Activated CD8-positive, alpha-beta T cell treated with anti-CD3 and anti-CD28 coated beads for 36 hours (primary cell): ENCODE measurements around the gene ELMOD2. TPM values are rescaled to one million over a fixed set of nuclear protein-coding genes. Genes with fewer than 3 reads are reported as not detected.

Experiments
- ATAC-seq: fragments of 200-7000 bp; cut with Tn5 transposase; one replicate; pipeline ENCODE4 v1.10.0; 2021; ENCODE audit warnings: mild to moderate bottlenecking, moderate library complexity
- CTCF ChIA-PET: fragments of 350-600 bp; sonication (Branson Sonifier 250); formaldehyde crosslinking; loops from one replicate; lab custom pipeline; 2021; ENCODE audit warnings: antibody characterized with exemption; lab: Charles Lee
- POLR2A ChIA-PET: fragments of 350-600 bp; sonication (Branson Sonifier 250); formaldehyde crosslinking; loops from one replicate; lab custom pipeline; 2021; ENCODE audit warnings: antibody characterized with exemption; lab: Charles Lee
- DNase-seq: peaks from one replicate; pipeline ENCODE4 v3.0.0-alpha.2; 2020
- H3K27ac Mint-ChIP-seq: one replicate; pipeline ENCODE4 v1.8.0; 2021; ENCODE audit warnings: mild to moderate bottlenecking, mixed read lengths
- H3K27me3 Mint-ChIP-seq: one replicate; pipeline ENCODE4 v1.8.0; 2021; ENCODE audit warnings: mixed read lengths
- H3K36me3 Mint-ChIP-seq: one replicate; pipeline ENCODE4 v1.8.0; 2021; ENCODE audit warnings: low read depth, mixed read lengths
- H3K4me1 Mint-ChIP-seq: one replicate; pipeline ENCODE4 v1.8.0; 2021; ENCODE audit warnings: low read depth, mixed read lengths
- H3K4me3 Mint-ChIP-seq: one replicate; pipeline ENCODE4 v1.8.0; 2021; ENCODE audit warnings: mild to moderate bottlenecking, moderate library complexity, mixed read lengths
- H3K9me3 Mint-ChIP-seq: one replicate; pipeline ENCODE4 v1.8.0; 2021; ENCODE audit warnings: mixed read lengths
- CTCF ChIP-seq: fragments of 200-600 bp; IDR thresholded peaks from one replicate; pipeline ENCODE4 v1.8.0; 2022; ENCODE audit warnings: antibody characterized with exemption, mild to moderate bottlenecking
- intact Hi-C: fragments of 100-400 bp; cut with micrococcal nuclease; formaldehyde crosslinking; loops from one replicate; pipeline ENCODE4 v1.10.0; 2022
- total RNA-seq, 2 experiments: library from RNA; stranded (reverse); gene quantifications; one replicate each; pipeline ENCODE4 v1.2.3, GENCODE V29; 2021

The ELMOD2 gene
- 10 to 100 TPM; 11.9 to 15.8 TPM for total RNA-seq

GRCh38 chr4:140523857-140524742 is at the start of gene ELMOD2:
Gene ELMOD2, plus strand, starts transcription at chr4:140524168. Its CDS starts 1,261 bp downstream, at chr4:140525429.
- peak; percentile 91 for TF ChIP-seq CTCF
- peak within 1 kb of the TSS; percentile 91 for H3K4me3 Mint-ChIP-seq
- peaks cover 15% of the 10 kb centered on the region for H3K4me1 Mint-ChIP-seq
- H3K27ac Mint-ChIP-seq = peak within 1 kb of the TSS; percentile 82
- H3K27me3 Mint-ChIP-seq = no peaks in the 10 kb centered on the region
- H3K9me3 Mint-ChIP-seq = no peaks in the 10 kb centered on the region
- CTCF ChIA-PET = interaction anchor here (0.5 to 2.1 kb wide), 21 partner anchors 9 to 559 kb away, joined by 3 to 13 read pairs (median 4); partner anchors contain the start of genes CLGN and SCOC
- POLR2A ChIA-PET = interaction anchor here (1.0 kb wide), 1 partner anchor 9 kb away, joined by 3 read pairs; no protein-coding TSS in a partner anchor
- DNase-seq (peak; percentile 99), ATAC-seq (peak; percentile 100)
- peaks cover 8% of the 10 kb centered on the region for H3K36me3 Mint-ChIP-seq
- intact Hi-C loops = no loop called here

- Mint-ChIP-seq H3K4me1 (no peaks in the 10 kb centered on the region), H3K27me3 (peaks cover 12% of the 10 kb centered on the region), H3K27ac (no peak overlapping the region), H3K9me3 (peaks cover 6% of the 10 kb centered on the region), H3K36me3 (no peaks in the 10 kb centered on the region), H3K4me3 (no peak overlapping the region)
- POLR2A ChIA-PET = no interaction called here
- TF ChIP-seq CTCF = no peak
- intact Hi-C loops = no loop called here
- ATAC-seq (no peak), DNase-seq (no peak)
- CTCF ChIA-PET = no interaction called here
These were observed 40.5 kb upstream of the ELMOD2 start for GRCh38 chr4:140483445-140483844.

- no peak overlapping the region for H3K27ac Mint-ChIP-seq
- ATAC-seq (no peak), DNase-seq (no peak)
- TF ChIP-seq CTCF = no peak
- no peaks in the 10 kb centered on the region for H3K36me3 Mint-ChIP-seq
- H3K9me3 Mint-ChIP-seq = peaks cover 6% of the 10 kb centered on the region
- peaks cover 7% of the 10 kb centered on the region for H3K27me3 Mint-ChIP-seq
- POLR2A ChIA-PET = no interaction called here
- no peak overlapping the region for H3K4me3 Mint-ChIP-seq
- intact Hi-C loops = no loop called here
- CTCF ChIA-PET = no interaction called here
- H3K4me1 Mint-ChIP-seq = no peaks in the 10 kb centered on the region
These were observed 38.0 kb upstream of the ELMOD2 start for GRCh38 chr4:140485939-140486338.

- H3K4me3 Mint-ChIP-seq = peak overlapping the region; percentile 31
- ChIA-PET CTCF (no interaction called here), POLR2A (no interaction called here)
- ATAC-seq (no peak), DNase-seq (no peak)
- H3K27ac Mint-ChIP-seq = no peak overlapping the region
- H3K4me1 Mint-ChIP-seq = peaks cover 4% of the 10 kb centered on the region
- no peaks in the 10 kb centered on the region for H3K36me3 Mint-ChIP-seq
- intact Hi-C loops = no loop called here
- H3K9me3 Mint-ChIP-seq = no peaks in the 10 kb centered on the region
- no peak for TF ChIP-seq CTCF
- peaks cover 50% of the 10 kb centered on the region for H3K27me3 Mint-ChIP-seq
These were observed 26.6 kb upstream of the ELMOD2 start for GRCh38 chr4:140497405-140497746.
